IMR-90 (cell line): ENCODE data around the gene OPALIN.

ENCODE experiments used
- BHLHE40 ChIP-seq: fragments of 150-350 bp; IDR thresholded peaks from 2 replicates; pipeline ENCODE4 v1.6.1; 2016; ENCODE audit warnings: mild to moderate bottlenecking, low read depth, low read length
- CEBPB ChIP-seq: IDR thresholded peaks from 2 replicates; pipeline ENCODE4 v1.6.1; 2012; ENCODE audit warnings: low read depth, low read length, improper control_type of control experiment
- CHD1 ChIP-seq: IDR thresholded peaks from 2 replicates; pipeline ENCODE4 v1.6.1; 2012; ENCODE audit warnings: low read depth, low read length, improper control_type of control experiment
- CTCF ChIP-seq: conservative IDR thresholded peaks from 2 replicates; pipeline ENCODE4 v1.5.1; 2012; ENCODE audit warnings: mild to moderate bottlenecking, low read depth, low read length, improper control_type of control experiment
- MAFK ChIP-seq: IDR thresholded peaks from 2 replicates; pipeline ENCODE4 v1.6.1; 2012; ENCODE audit warnings: low read depth, low read length, improper control_type of control experiment
- MAZ ChIP-seq: IDR thresholded peaks from 2 replicates; pipeline ENCODE4 v1.6.1; 2012; ENCODE audit warnings: low read depth, mild to moderate bottlenecking, low read length, improper control_type of control experiment, moderate library complexity, borderline replicate concordance
- MXI1 ChIP-seq: IDR thresholded peaks from 2 replicates; pipeline ENCODE4 v1.6.1; 2012; ENCODE audit warnings: low read depth, mild to moderate bottlenecking, low read length, moderate library complexity, borderline replicate concordance
- POLR2A ChIP-seq: IDR thresholded peaks from 2 replicates; pipeline ENCODE4 v1.6.1; 2012; ENCODE audit warnings: mild to moderate bottlenecking, low read depth, low read length
- RAD21 ChIP-seq: IDR thresholded peaks from 2 replicates; pipeline ENCODE4 v1.6.1; 2012; ENCODE audit warnings: low read length, improper control_type of control experiment
- RCOR1 ChIP-seq: IDR thresholded peaks from 2 replicates; pipeline ENCODE4 v1.6.1; 2012; ENCODE audit warnings: mild to moderate bottlenecking, low read length, improper control_type of control experiment; ENCODE audit not compliant: insufficient replicate concordance
- RFX5 ChIP-seq: IDR thresholded peaks from 2 replicates; pipeline ENCODE4 v1.8.0; 2012; ENCODE audit warnings: low read depth, mild to moderate bottlenecking, low read length, moderate library complexity
- SMC3 ChIP-seq: fragments of 150-350 bp; IDR thresholded peaks from 2 replicates; pipeline ENCODE4 v1.6.1; 2016; ENCODE audit warnings: low read depth, mild to moderate bottlenecking, antibody characterized with exemption, low read length, moderate library complexity
- USF2 ChIP-seq: fragments of 150-350 bp; IDR thresholded peaks from 2 replicates; pipeline ENCODE4 v1.6.1; 2017; ENCODE audit warnings: mild to moderate bottlenecking, antibody characterized with exemption, low read length, low read depth

DNA sequence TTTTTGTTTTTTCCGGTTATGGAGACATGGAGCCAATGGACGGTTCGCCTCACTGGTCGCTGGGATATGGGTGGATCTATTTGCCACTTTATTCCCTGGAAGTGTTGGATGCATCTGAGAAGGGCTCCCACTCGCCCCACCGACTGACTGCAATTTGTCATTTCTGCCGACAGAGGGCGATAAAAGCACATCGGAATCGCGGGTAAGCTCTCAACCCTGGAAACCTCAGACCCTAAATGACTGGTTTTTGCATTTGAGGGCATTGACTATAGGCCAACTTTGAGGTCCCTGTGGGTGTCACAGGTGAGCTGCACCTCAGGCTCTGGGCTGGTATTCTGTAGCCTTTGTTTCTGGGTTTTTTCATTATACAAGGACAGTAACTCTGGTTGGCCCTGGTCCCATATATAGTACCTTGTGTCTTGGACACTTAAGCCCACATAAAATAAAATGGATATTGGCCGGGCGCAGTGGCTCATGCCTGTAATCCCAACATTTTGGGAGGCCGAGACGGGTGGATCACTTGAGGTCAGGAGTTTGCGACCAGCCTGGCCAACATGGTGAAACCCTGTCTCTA, 11.9 kb upstream of the OPALIN start:
- TF ChIP-seq POLR2A (no peak), CHD1 (no peak), CTCF (peak; percentile 64), RFX5 (no peak), USF2 (no peak), RAD21 (peak; percentile 38), MXI1 (no peak), MAZ (no peak), BHLHE40 (no peak), SMC3 (no peak), CEBPB (no peak), MAFK (no peak), RCOR1 (no peak)
